CD4-positive, alpha-beta memory T cell (primary cell): ENCODE results near the gene FMO3. TPM values are rescaled to one million over a fixed set of nuclear protein-coding genes. Genes with fewer than 3 reads are reported as not detected.

Source experiments
- CTCF ChIA-PET: fragments of 350-600 bp; sonication (Branson Sonifier 250); formaldehyde crosslinking; loops from one replicate; lab custom pipeline; 2021; ENCODE audit warnings: inconsistent platforms; ENCODE audit not compliant: partially characterized antibody; lab: Charles Lee
- POLR2A ChIA-PET: fragments of 350-600 bp; sonication (Branson Sonifier 250); formaldehyde crosslinking; loops from one replicate; lab custom pipeline; 2021; ENCODE audit not compliant: partially characterized antibody; lab: Charles Lee
- DNase-seq, 5 donors: peaks; one replicate each; pipeline versions ENCODE4 v3.0.0 to v3.0.0-alpha.2; 2020 to 2022; ENCODE audit warnings: mixed read lengths in 1 of 5
- H3K27ac ChIP-seq: one replicate; pipeline ENCODE4 v1.7.0; 2013; ENCODE audit warnings: low read depth, low read length
- H3K27me3 ChIP-seq: 2 replicates; pipeline ENCODE4 v1.7.0; 2013; ENCODE audit warnings: mild to moderate bottlenecking, low read length, moderate library complexity; ENCODE audit not compliant: insufficient read depth
- H3K36me3 ChIP-seq: 2 replicates; pipeline ENCODE4 v1.7.0; 2013; ENCODE audit warnings: mild to moderate bottlenecking, low read length, moderate library complexity; ENCODE audit not compliant: insufficient read depth
- H3K4me1 ChIP-seq: 2 replicates; pipeline ENCODE4 v1.7.0; 2013; ENCODE audit warnings: mild to moderate bottlenecking, low read length, moderate library complexity; ENCODE audit not compliant: insufficient read depth
- H3K4me3 ChIP-seq, 2 donors: one replicate each; pipeline ENCODE4 v1.7.0; 2013; ENCODE audit warnings: low read length in 2 of 2, mild to moderate bottlenecking in 1 of 2
- H3K9me3 ChIP-seq, 2 donors: one replicate each; pipeline ENCODE4 v1.7.0; 2013; ENCODE audit warnings: low read length in 2 of 2, control low read depth in 1 of 2; ENCODE audit not compliant: control insufficient read depth in 1 of 2
- H3K27ac Mint-ChIP-seq, 7 donors: one replicate each; pipeline ENCODE4 v1.8.0; 2020 to 2021; ENCODE audit warnings: mixed read lengths in 7 of 7, mild to moderate bottlenecking in 6 of 7, inconsistent platforms in 3 of 7, moderate library complexity in 3 of 7
- H3K27me3 Mint-ChIP-seq, 2 donors: one replicate each; pipeline ENCODE4 v1.8.0; 2020 to 2021; ENCODE audit warnings: mixed read lengths in 2 of 2
- H3K36me3 Mint-ChIP-seq, 2 donors: one replicate each; pipeline ENCODE4 v1.8.0; 2020 to 2021; ENCODE audit warnings: mixed read lengths in 2 of 2, inconsistent platforms in 1 of 2, mild to moderate bottlenecking in 1 of 2
- H3K4me1 Mint-ChIP-seq, 4 donors: one replicate each; pipeline ENCODE4 v1.8.0; 2020 to 2021; ENCODE audit warnings: mixed read lengths in 4 of 4, mild to moderate bottlenecking in 1 of 4
- H3K4me3 Mint-ChIP-seq, 8 donors: one replicate each; pipeline ENCODE4 v1.8.0; 2020 to 2021; ENCODE audit warnings: mixed read lengths in 8 of 8, mild to moderate bottlenecking in 7 of 8, moderate library complexity in 6 of 8, inconsistent platforms in 3 of 8
- H3K9me3 Mint-ChIP-seq, 8 donors: one replicate each; pipeline ENCODE4 v1.8.0; 2020 to 2021; ENCODE audit warnings: mixed read lengths in 8 of 8, mild to moderate bottlenecking in 5 of 8, inconsistent platforms in 3 of 8, moderate library complexity in 1 of 8
- intact Hi-C: fragments of 100-400 bp; cut with micrococcal nuclease; formaldehyde crosslinking; loops from one replicate; pipeline ENCODE4 v1.15.1; 2023
- polyA plus RNA-seq, 2 donors: library from polyadenylated mRNA; unstranded; fragments of 300-500 nt; fragmentation: Illumina TruSeq; gene quantifications; one replicate each; pipeline ENCODE4 v1.2.3, GENCODE V29; 2021
- total RNA-seq, 2 experiments: library from RNA; stranded (reverse); gene quantifications; one replicate each; pipeline ENCODE4 v1.2.3, GENCODE V29; 2021

FMO3 gene
- total and polyA plus RNA-seq, 4 experiments from 2014 or later = not detected

DNA sequence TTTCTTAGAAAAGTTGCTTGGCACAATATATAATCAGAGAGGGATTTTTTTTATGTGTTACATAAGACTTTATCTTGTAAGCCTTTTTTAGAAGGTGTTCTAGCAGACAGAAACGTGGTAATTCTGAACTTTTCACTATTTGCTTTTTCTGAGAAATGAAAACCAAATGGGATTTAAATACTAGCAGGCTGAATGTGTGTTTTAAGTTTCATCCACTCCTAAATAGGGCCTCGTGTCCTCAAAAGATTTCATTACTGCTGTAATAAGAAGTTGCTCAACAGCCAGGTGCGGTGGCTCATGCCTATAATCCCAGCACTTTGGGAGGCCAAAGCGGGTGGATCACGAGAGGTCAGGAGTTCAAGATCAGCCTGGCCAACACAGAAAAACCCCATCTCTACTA lies 49.7 kb downstream of the FMO3 start:
- CTCF ChIA-PET = no interaction called here
- no peak overlapping the region for H3K4me3 Mint-ChIP-seq
- Histone ChIP-seq H3K36me3 (no peaks in the 10 kb centered on the region), H3K4me1 (no peaks in the 10 kb centered on the region), H3K9me3 (no peaks in the 10 kb centered on the region), H3K27ac (no peak overlapping the region), H3K4me3 (no peak overlapping the region), H3K27me3 (no peaks in the 10 kb centered on the region)
- intact Hi-C loops = no loop called here
- no peak overlapping the region for H3K27ac Mint-ChIP-seq
- no peaks in the 10 kb centered on the region for H3K36me3 Mint-ChIP-seq
- peaks cover 7 to 14% of the 10 kb centered on the region in 2 donors for H3K27me3 Mint-ChIP-seq
- no peaks in the 10 kb centered on the region for H3K9me3 Mint-ChIP-seq
- H3K4me1 Mint-ChIP-seq = no peaks in the 10 kb centered on the region
- DNase-seq = no peak
- POLR2A ChIA-PET = no interaction called here

DNA sequence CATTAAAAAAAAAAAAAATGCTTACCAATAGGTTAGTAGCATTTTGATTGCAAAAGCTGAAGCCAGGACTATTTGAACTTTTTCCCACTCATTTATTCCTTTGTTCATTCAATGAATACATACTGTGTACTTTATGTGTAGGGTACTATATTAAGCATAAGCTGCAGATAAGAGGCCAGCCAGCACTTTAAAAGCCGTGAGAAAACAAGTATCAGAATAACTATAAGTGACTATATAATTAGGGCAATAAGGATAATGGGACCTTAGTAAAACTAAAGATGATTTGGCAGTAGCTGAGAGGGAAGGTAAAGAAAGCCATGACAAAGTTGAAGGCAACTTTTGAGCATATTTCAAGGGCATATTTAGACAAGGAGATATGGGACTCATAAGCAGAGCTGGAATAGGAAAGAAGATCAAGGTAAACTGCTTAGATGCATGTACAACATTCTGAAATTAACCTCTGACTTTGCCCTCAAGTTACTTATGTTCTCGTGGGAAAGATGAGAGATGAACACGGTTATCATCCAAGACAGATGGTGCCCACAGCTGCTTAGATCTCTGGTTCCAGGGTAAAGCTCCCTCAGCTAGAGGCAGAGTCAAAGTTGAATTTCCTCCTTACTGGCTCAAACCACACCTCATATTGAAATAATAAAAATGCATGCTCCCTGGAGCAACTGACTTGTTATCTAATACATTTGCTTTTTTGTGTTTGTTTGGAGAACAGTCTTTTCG lies 50.4 kb downstream of the FMO3 start:
- Mint-ChIP-seq H3K4me3 (no peak overlapping the region), H3K27me3 (peaks cover 7 to 14% of the 10 kb centered on the region in 2 donors), H3K36me3 (no peaks in the 10 kb centered on the region), H3K4me1 (no peaks in the 10 kb centered on the region), H3K27ac (no peak overlapping the region), H3K9me3 (no peaks in the 10 kb centered on the region)
- Histone ChIP-seq H3K4me3 (no peak overlapping the region), H3K27ac (no peak overlapping the region), H3K27me3 (no peaks in the 10 kb centered on the region), H3K4me1 (no peaks in the 10 kb centered on the region), H3K9me3 (no peaks in the 10 kb centered on the region), H3K36me3 (no peaks in the 10 kb centered on the region)
- no peak for DNase-seq
- ChIA-PET POLR2A (no interaction called here), CTCF (no interaction called here)
- intact Hi-C loops = no loop called here

DNA sequence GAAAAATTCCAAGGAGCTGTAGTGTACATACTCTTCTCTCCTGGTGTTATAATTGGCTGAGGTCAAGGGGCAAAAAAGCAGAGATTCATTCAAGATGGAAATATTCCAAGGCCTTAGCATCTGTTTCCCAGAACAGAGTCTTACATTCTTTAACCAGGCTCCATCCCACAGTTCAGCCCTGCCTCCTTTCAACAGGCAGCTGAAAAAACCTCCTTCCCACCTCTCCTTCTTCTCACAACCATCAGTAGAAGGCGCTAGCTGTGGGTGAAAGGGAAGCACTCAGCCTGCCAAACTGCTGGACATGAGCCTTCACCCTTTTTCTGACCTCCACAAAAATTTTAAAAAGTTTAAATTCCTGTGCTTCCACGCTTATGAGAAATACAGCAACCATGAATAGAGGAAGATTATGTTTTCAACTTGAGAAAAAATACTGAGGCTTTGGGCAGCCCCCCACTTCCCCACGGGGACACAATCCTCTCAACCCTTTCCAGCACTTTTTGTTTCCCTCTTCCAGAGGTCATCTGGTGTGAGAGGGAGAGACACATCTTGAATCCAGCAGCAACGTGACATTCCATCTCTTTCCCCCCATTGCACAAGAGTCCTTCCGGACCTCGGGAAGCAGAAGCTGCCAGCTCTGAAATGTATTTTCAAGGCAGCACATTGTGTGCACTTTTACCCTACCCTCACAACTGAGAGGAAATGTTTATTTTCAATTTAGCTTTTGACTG lies 51.1 kb downstream of the FMO3 start:
- H3K27me3 ChIP-seq = no peaks in the 10 kb centered on the region
- Mint-ChIP-seq H3K27ac (no peak overlapping the region), H3K4me1 (no peaks in the 10 kb centered on the region), H3K27me3 (peaks cover 7 to 11% of the 10 kb centered on the region in 2 donors), H3K36me3 (no peaks in the 10 kb centered on the region), H3K4me3 (no peak overlapping the region), H3K9me3 (no peaks in the 10 kb centered on the region)
- DNase-seq = no peak
- no peak overlapping the region for H3K27ac ChIP-seq
- ChIA-PET CTCF (no interaction called here), POLR2A (no interaction called here)
- intact Hi-C loops = no loop called here
- no peaks in the 10 kb centered on the region for H3K36me3 ChIP-seq
- no peaks in the 10 kb centered on the region for H3K9me3 ChIP-seq
- H3K4me3 ChIP-seq = no peak overlapping the region
- no peaks in the 10 kb centered on the region for H3K4me1 ChIP-seq

GRCh38 chr1:171142416-171143385 lies 52.0 kb downstream of the FMO3 start:
- H3K36me3 Mint-ChIP-seq = no peaks in the 10 kb centered on the region
- H3K27me3 Mint-ChIP-seq = peaks cover 7 to 11% of the 10 kb centered on the region in 2 donors

GRCh38 chr1:171150156-171150555 lies 59.5 kb downstream of the FMO3 start:
- Mint-ChIP-seq H3K9me3 (no peaks in the 10 kb centered on the region), H3K36me3 (no peaks in the 10 kb centered on the region), H3K27ac (no peak overlapping the region), H3K4me3 (no peak overlapping the region), H3K27me3 (peaks cover 5 to 7% of the 10 kb centered on the region in 2 donors), H3K4me1 (no peaks in the 10 kb centered on the region)
- DNase-seq = no peak
- H3K4me1 ChIP-seq = no peaks in the 10 kb centered on the region
- intact Hi-C loops = no loop called here
- H3K4me3 ChIP-seq = no peak overlapping the region
- H3K36me3 ChIP-seq = no peaks in the 10 kb centered on the region
- H3K27ac ChIP-seq = no peak overlapping the region
- H3K9me3 ChIP-seq = no peaks in the 10 kb centered on the region
- H3K27me3 ChIP-seq = no peaks in the 10 kb centered on the region
- ChIA-PET CTCF (no interaction called here), POLR2A (no interaction called here)

More at GRCh38 chr1:171142416-171143385, 52.0 kb downstream of the FMO3 start:
- ChIA-PET CTCF (interaction anchor here (0.6 kb wide), 1 partner anchor 602 kb away, joined by 3 read pairs; no protein-coding TSS in a partner anchor), POLR2A (no interaction called here)
- Mint-ChIP-seq H3K4me3 (no peak overlapping the region), H3K4me1 (no peaks in the 10 kb centered on the region), H3K9me3 (no peaks in the 10 kb centered on the region), H3K27ac (no peak overlapping the region)
- intact Hi-C loops = no loop called here
- Histone ChIP-seq H3K4me1 (no peaks in the 10 kb centered on the region), H3K4me3 (no peak overlapping the region), H3K27me3 (no peaks in the 10 kb centered on the region), H3K36me3 (no peaks in the 10 kb centered on the region), H3K27ac (no peak overlapping the region), H3K9me3 (no peaks in the 10 kb centered on the region)
- no peak for DNase-seq

GRCh38 chr1:171152549-171152948 lies 61.8 kb downstream of the FMO3 start:
- Histone ChIP-seq H3K27ac (no peak overlapping the region), H3K27me3 (no peaks in the 10 kb centered on the region), H3K9me3 (no peaks in the 10 kb centered on the region), H3K36me3 (no peaks in the 10 kb centered on the region), H3K4me3 (no peak overlapping the region), H3K4me1 (no peaks in the 10 kb centered on the region)
- DNase-seq = no peak
- H3K27me3 Mint-ChIP-seq = peaks cover 6 to 11% of the 10 kb centered on the region in 2 donors
- POLR2A ChIA-PET = no interaction called here
- H3K4me3 Mint-ChIP-seq = no peak overlapping the region
- no peaks in the 10 kb centered on the region for H3K9me3 Mint-ChIP-seq
- no peaks in the 10 kb centered on the region for H3K36me3 Mint-ChIP-seq
- CTCF ChIA-PET = no interaction called here
- intact Hi-C loops = no loop called here
- H3K27ac Mint-ChIP-seq = no peak overlapping the region
- no peaks in the 10 kb centered on the region for H3K4me1 Mint-ChIP-seq

DNA sequence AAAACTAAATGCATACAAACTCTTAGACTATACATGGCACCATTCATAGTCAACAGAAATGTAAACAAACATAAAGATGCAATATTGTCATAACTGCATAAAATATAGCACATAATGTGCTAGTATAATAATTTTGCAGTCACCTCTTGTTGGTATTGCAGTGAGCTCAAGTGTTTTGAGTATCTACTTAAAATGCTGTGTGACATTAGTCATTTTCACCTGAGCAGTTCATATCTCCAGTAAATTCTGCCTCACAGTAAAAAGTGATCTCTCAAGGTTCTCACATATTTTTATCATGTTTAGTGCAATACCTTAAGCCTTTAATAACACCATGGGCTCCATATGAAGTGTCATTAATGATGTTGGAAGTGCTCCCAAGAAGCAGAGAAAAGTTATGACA lies 64.8 kb downstream of the FMO3 start:
- CTCF ChIA-PET = no interaction called here
- H3K4me1 Mint-ChIP-seq = no peaks in the 10 kb centered on the region
- peaks cover 4 to 8% of the 10 kb centered on the region in 2 donors for H3K27me3 Mint-ChIP-seq
- no peak overlapping the region for H3K27ac Mint-ChIP-seq
- Histone ChIP-seq H3K36me3 (no peaks in the 10 kb centered on the region), H3K4me1 (no peaks in the 10 kb centered on the region), H3K27ac (no peak overlapping the region), H3K9me3 (no peaks in the 10 kb centered on the region), H3K4me3 (no peak overlapping the region), H3K27me3 (no peaks in the 10 kb centered on the region)
- POLR2A ChIA-PET = no interaction called here
- H3K9me3 Mint-ChIP-seq = no peaks in the 10 kb centered on the region
- DNase-seq = no peak
- no peak overlapping the region for H3K4me3 Mint-ChIP-seq
- intact Hi-C loops = no loop called here
- H3K36me3 Mint-ChIP-seq = no peaks in the 10 kb centered on the region
